Neuron (in vitro differentiated cells): ENCODE results near the gene ATP6V0E1.
"Not testable (repeated sequence)": the region's sequence is repeated elsewhere in the genome, so short reads cannot be mapped to it uniquely, and the experiment has no call there.

Experiments
- H2AFZ ChIP-seq: one replicate; pipeline ENCODE4 v1.6.1; 2013; ENCODE audit warnings: low read depth, mild to moderate bottlenecking, inconsistent platforms, low read length, moderate library complexity
- H3K27me3 ChIP-seq: one replicate; pipeline ENCODE4 v1.6.1; 2013; ENCODE audit warnings: low read length; ENCODE audit not compliant: insufficient read depth
- H3K36me3 ChIP-seq: one replicate; pipeline ENCODE4 v1.6.1; 2013; ENCODE audit warnings: low read length; ENCODE audit not compliant: insufficient read depth
- H3K4me1 ChIP-seq: one replicate; pipeline ENCODE4 v1.6.1; 2013; ENCODE audit warnings: low read length; ENCODE audit not compliant: insufficient read depth
- H3K4me3 ChIP-seq: 2 replicates; pipeline ENCODE4 v1.5.1; 2013; ENCODE audit warnings: mild to moderate bottlenecking, low read length, moderate library complexity
- H3K9me3 ChIP-seq: one replicate; pipeline ENCODE4 v1.6.1; 2013; ENCODE audit warnings: low read length

Gene ATP6V0E1

DNA sequence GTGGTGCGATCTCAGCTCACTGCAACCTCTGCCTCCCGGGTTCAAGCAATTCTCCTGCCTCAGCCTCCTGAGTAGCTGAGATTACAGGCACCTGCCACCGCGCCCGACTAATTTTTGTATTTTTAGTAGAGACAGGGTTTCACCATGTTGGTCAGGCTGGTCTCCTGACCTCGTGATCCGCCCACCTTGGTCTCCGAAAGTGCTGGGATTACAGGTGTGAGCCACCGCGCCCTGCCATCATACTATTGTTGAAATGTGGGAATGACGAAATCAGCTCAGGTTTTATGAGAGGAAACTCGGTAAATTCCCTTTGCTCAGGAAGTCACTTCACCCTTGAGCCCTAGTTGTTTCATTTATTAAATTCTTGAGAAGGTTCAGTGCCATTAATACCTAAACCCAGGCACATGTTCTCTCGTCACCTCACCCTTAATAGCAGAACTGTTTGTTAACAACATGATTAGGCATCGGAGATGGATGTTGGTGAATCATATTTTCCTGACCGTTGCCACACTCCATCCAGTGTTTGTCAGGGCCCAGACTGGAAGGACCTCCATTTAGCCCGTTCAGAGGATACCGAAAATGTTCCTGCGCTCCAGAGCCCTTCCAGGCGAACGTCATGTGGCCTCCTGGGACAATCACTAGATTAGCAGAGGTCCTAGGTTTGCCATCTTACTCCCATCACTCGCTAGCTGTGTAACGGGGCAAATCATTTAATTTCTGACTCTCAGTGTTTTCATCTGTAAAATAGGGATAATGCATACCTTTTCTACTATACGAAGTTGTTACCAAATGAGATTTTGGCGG is 52.5 kb downstream of the ATP6V0E1 start:
- H3K4me1 ChIP-seq = peaks cover 6% of the 10 kb centered on the region
- H3K4me3 ChIP-seq = no peak overlapping the region
- H3K27me3 ChIP-seq = no peaks in the 10 kb centered on the region

GRCh38 chr5:173039188-173039587 is 55.6 kb downstream of the ATP6V0E1 start:
- H3K36me3 ChIP-seq = peaks cover 20% of the 10 kb centered on the region
- no peaks in the 10 kb centered on the region for H3K27me3 ChIP-seq
- H3K9me3 ChIP-seq = no peaks in the 10 kb centered on the region
- peaks cover 6% of the 10 kb centered on the region for H3K4me1 ChIP-seq
- no peak overlapping the region for H2AFZ ChIP-seq
- H3K4me3 ChIP-seq = no peak overlapping the region

More for the DNA sequence above, 52.5 kb downstream of the ATP6V0E1 start:
- H3K36me3 ChIP-seq = peaks cover 23% of the 10 kb centered on the region
- H2AFZ ChIP-seq = no peak overlapping the region
- no peaks in the 10 kb centered on the region for H3K9me3 ChIP-seq

- H3K9me3 ChIP-seq = no peaks in the 10 kb centered on the region
These were observed 56.4 kb downstream of the ATP6V0E1 start for GRCh38 chr5:173039964-173040363.

GRCh38 chr5:173041881-173042762 is 58.6 kb downstream of the ATP6V0E1 start:
- H2AFZ ChIP-seq = no peak overlapping the region
- H3K4me1 ChIP-seq = peaks cover 6% of the 10 kb centered on the region
- no peaks in the 10 kb centered on the region for H3K9me3 ChIP-seq
- no peak overlapping the region for H3K4me3 ChIP-seq
- no peaks in the 10 kb centered on the region for H3K27me3 ChIP-seq
- peaks cover under 1% of the 10 kb centered on the region for H3K36me3 ChIP-seq

More at GRCh38 chr5:173039964-173040363, 56.4 kb downstream of the ATP6V0E1 start:
- H3K27me3 ChIP-seq = no peaks in the 10 kb centered on the region
- peaks cover 6% of the 10 kb centered on the region for H3K4me1 ChIP-seq
- no peak overlapping the region for H2AFZ ChIP-seq
- H3K4me3 ChIP-seq = no peak overlapping the region
- peaks cover 12% of the 10 kb centered on the region for H3K36me3 ChIP-seq

- H3K27me3 ChIP-seq = no peaks in the 10 kb centered on the region
- H2AFZ ChIP-seq = no peak overlapping the region
- H3K36me3 ChIP-seq = no peaks in the 10 kb centered on the region
- H3K4me3 ChIP-seq = no peak overlapping the region
- peaks cover 6% of the 10 kb centered on the region for H3K4me1 ChIP-seq
- no peaks in the 10 kb centered on the region for H3K9me3 ChIP-seq
These were observed 59.2 kb downstream of the ATP6V0E1 start for GRCh38 chr5:173042763-173043107.

DNA sequence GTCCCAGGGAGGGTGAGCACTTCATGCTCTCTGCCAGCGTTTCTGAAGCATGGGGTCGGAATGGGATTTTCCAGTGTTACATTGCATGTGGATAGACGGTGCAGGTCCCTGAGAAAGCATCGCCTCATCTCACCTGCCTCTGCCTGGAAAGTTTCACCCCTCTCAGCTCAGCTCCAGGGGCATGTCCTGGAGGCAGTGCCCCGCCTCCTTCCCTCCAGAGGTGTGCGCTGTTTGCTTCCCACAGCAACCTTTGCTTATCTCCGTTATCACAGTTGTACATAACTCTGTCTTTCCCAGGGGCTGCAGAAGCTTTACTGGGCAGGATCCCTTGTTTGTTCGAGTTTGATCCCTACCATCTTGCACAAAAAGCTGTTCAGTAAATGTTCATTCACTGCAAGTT is 61.9 kb downstream of the ATP6V0E1 start:
- H3K9me3 ChIP-seq = no peaks in the 10 kb centered on the region
- no peaks in the 10 kb centered on the region for H3K27me3 ChIP-seq

GRCh38 chr5:173047096-173047837 is 63.7 kb downstream of the ATP6V0E1 start:
- not testable (repeated sequence) for H3K27me3 ChIP-seq, H3K9me3 ChIP-seq, H3K36me3 ChIP-seq, H3K4me1 ChIP-seq, H3K4me3 ChIP-seq, H2AFZ ChIP-seq

More for the DNA sequence above, 61.9 kb downstream of the ATP6V0E1 start:
- Histone ChIP-seq H3K4me1 (no peaks in the 10 kb centered on the region), H3K36me3 (no peaks in the 10 kb centered on the region), H2AFZ (no peak overlapping the region), H3K4me3 (no peak overlapping the region)

- Histone ChIP-seq H3K9me3 (no peaks in the 10 kb centered on the region), H2AFZ (no peak overlapping the region), H3K4me3 (no peak overlapping the region), H3K27me3 (no peaks in the 10 kb centered on the region), H3K4me1 (no peaks in the 10 kb centered on the region), H3K36me3 (no peaks in the 10 kb centered on the region)
These were observed 64.2 kb downstream of the ATP6V0E1 start for GRCh38 chr5:173047838-173048105.

DNA sequence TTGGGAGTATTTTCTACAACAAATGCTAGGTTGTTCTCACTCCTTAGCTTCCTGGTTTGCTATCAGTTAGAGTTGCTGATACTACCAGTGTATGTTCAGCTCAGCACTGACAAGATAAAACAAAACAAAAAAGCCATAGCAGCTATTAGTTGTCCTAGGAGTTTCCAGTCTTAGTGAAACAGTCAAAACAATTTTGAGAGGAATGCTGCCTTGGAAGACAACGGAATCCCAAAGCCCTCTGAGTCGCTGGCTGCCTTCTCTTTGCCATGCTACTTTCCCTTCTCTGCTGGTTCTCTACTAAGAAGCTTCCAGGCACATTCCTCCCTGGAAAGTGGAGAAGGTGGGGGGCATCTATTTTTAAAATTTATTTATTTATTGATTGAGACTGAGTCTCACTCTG is 67.2 kb downstream of the ATP6V0E1 start:
- Histone ChIP-seq H3K4me3 (no peak overlapping the region), H2AFZ (no peak overlapping the region), H3K9me3 (no peaks in the 10 kb centered on the region), H3K27me3 (no peaks in the 10 kb centered on the region), H3K4me1 (no peaks in the 10 kb centered on the region), H3K36me3 (no peaks in the 10 kb centered on the region)

- Histone ChIP-seq H3K9me3 (no peaks in the 10 kb centered on the region), H3K4me3 (no peak overlapping the region), H3K36me3 (no peaks in the 10 kb centered on the region), H3K4me1 (no peaks in the 10 kb centered on the region), H3K27me3 (no peaks in the 10 kb centered on the region), H2AFZ (no peak overlapping the region)
These were observed 68.2 kb downstream of the ATP6V0E1 start for GRCh38 chr5:173051746-173052145.

- Histone ChIP-seq H3K36me3 (no peaks in the 10 kb centered on the region), H3K4me3 (no peak overlapping the region), H3K4me1 (peaks cover under 1% of the 10 kb centered on the region), H3K9me3 (no peaks in the 10 kb centered on the region), H2AFZ (no peak overlapping the region), H3K27me3 (no peaks in the 10 kb centered on the region)
These were observed 69.5 kb downstream of the ATP6V0E1 start for GRCh38 chr5:173053041-173053440.

GRCh38 chr5:173055042-173055721 is 71.6 kb downstream of the ATP6V0E1 start:
- no peaks in the 10 kb centered on the region for H3K9me3 ChIP-seq
- H2AFZ ChIP-seq = peak overlapping the region; percentile 64
- no peaks in the 10 kb centered on the region for H3K27me3 ChIP-seq
- H3K4me3 ChIP-seq = peak overlapping the region; percentile 76
- H3K36me3 ChIP-seq = no peaks in the 10 kb centered on the region
- H3K4me1 ChIP-seq = peaks cover 3% of the 10 kb centered on the region

- Histone ChIP-seq H3K9me3 (no peaks in the 10 kb centered on the region), H3K36me3 (no peaks in the 10 kb centered on the region), H3K4me1 (peaks cover 3% of the 10 kb centered on the region)
These were observed 72.1 kb downstream of the ATP6V0E1 start for GRCh38 chr5:173055722-173055982.

More at GRCh38 chr5:173055722-173055982, 72.1 kb downstream of the ATP6V0E1 start:
- Histone ChIP-seq H3K27me3 (no peaks in the 10 kb centered on the region), H2AFZ (peak overlapping the region; percentile 64), H3K4me3 (peak overlapping the region; percentile 76)
